Neural cell (in vitro differentiated cells): ENCODE data around the gene EMILIN3. TPM values are rescaled to one million over a fixed set of nuclear protein-coding genes. Genes with fewer than 3 reads are reported as not detected.

Source experiments
- H2AFZ ChIP-seq: fragments of 200-600, 300-800 bp; sonication (generic), shearing (Covaris generic); 2 replicates; pipeline ENCODE4 v1.6.0; 2014; ENCODE audit warnings: low read depth, mild to moderate bottlenecking, antibody characterized with exemption, low read length, moderate library complexity
- H3F3A ChIP-seq: fragments of 200-600 bp; shearing (Covaris generic); 2 replicates; pipeline ENCODE4 v1.6.1; 2016; ENCODE audit warnings: mild to moderate bottlenecking, moderate library complexity, mixed read lengths, antibody characterized with exemption, low read length; ENCODE audit not compliant: insufficient read depth, poor library complexity, severe bottlenecking
- H3K27ac ChIP-seq: fragments of 200-600, 300-800 bp; sonication (generic), shearing (Covaris generic); 2 replicates; pipeline ENCODE4 v1.5.1; 2014; ENCODE audit warnings: mild to moderate bottlenecking, low read length, moderate library complexity
- H3K27me3 ChIP-seq: fragments of 300-800, 200-600 bp; sonication (generic), shearing (Covaris generic); 2 replicates; pipeline ENCODE4 v1.6.0; 2014; ENCODE audit warnings: mild to moderate bottlenecking, low read depth, low read length, moderate library complexity; ENCODE audit not compliant: insufficient read depth
- H3K36me3 ChIP-seq: fragments of 300-800, 200-600 bp; sonication (generic), shearing (Covaris generic); 2 replicates; pipeline ENCODE4 v1.5.1; 2014; ENCODE audit warnings: mild to moderate bottlenecking, antibody characterized with exemption, low read length, moderate library complexity; ENCODE audit not compliant: insufficient read depth
- H3K4me2 ChIP-seq: fragments of 300-800, 200-600 bp; sonication (generic), shearing (Covaris generic); 2 replicates; pipeline ENCODE4 v1.6.0; 2014; ENCODE audit warnings: mild to moderate bottlenecking, low read length
- H3K4me3 ChIP-seq: fragments of 300-800, 200-600 bp; sonication (generic), shearing (Covaris generic); 2 replicates; pipeline ENCODE4 v1.5.1; 2014; ENCODE audit warnings: mild to moderate bottlenecking, low read length, moderate library complexity
- H3K79me2 ChIP-seq: fragments of 200-600 bp; shearing (Covaris generic); replicated peaks from 2 replicates; pipeline ENCODE4 v1.6.0; 2014; ENCODE audit warnings: mild to moderate bottlenecking, low read length, moderate library complexity; ENCODE audit not compliant: insufficient read depth
- H3K9ac ChIP-seq: fragments of 300-800, 200-600 bp; sonication (generic), shearing (Covaris generic); 2 replicates; pipeline ENCODE4 v1.6.1; 2016; ENCODE audit warnings: mild to moderate bottlenecking, low read length, mixed read lengths
- H3K9me2 ChIP-seq: fragments of 200-600 bp; shearing (Covaris generic); 2 replicates; pipeline ENCODE4 v1.6.1; 2016; ENCODE audit warnings: mild to moderate bottlenecking, low read length, mixed read lengths; ENCODE audit not compliant: insufficient read depth
- H3K9me3 ChIP-seq: fragments of 200-600, 300-800 bp; sonication (generic), shearing (Covaris generic); 2 replicates; pipeline ENCODE4 v1.6.1; 2016; ENCODE audit warnings: mild to moderate bottlenecking, mixed run types, low read length, moderate library complexity, mixed read lengths
- H4K20me1 ChIP-seq: fragments of 200-600 bp; shearing (Covaris generic); 2 replicates; pipeline ENCODE4 v1.6.1; 2016; ENCODE audit warnings: mild to moderate bottlenecking, mixed run types; ENCODE audit not compliant: insufficient read depth
- CTCF ChIP-seq: fragments of 450-650 bp; IDR thresholded peaks from 2 replicates; pipeline ENCODE4 v1.5.1; 2014; ENCODE audit warnings: antibody characterized with exemption, mild to moderate bottlenecking, moderate library complexity; ENCODE audit not compliant: poor library complexity, severe bottlenecking
- EP300 ChIP-seq: fragments of 450-650 bp; conservative IDR thresholded peaks from 2 replicates; pipeline ENCODE4 v1.6.1; 2014; ENCODE audit warnings: antibody characterized with exemption, mild to moderate bottlenecking, moderate library complexity; ENCODE audit not compliant: poor library complexity, severe bottlenecking
- EZH2 ChIP-seq: fragments of 200-600, 300-800 bp; shearing (Covaris generic), sonication (generic); IDR thresholded peaks from 2 replicates; pipeline ENCODE4 v1.6.1; 2014; ENCODE audit warnings: antibody characterized with exemption, low read length, borderline replicate concordance, mild to moderate bottlenecking; ENCODE audit not compliant: insufficient read depth, poor library complexity, severe bottlenecking
- MXI1 ChIP-seq: fragments of 450-650 bp; conservative IDR thresholded peaks from 2 replicates; pipeline ENCODE4 v1.6.1; 2014; ENCODE audit warnings: antibody characterized with exemption, mild to moderate bottlenecking; ENCODE audit not compliant: poor library complexity, severe bottlenecking
- POLR2AphosphoS5 ChIP-seq: IDR thresholded peaks from 2 replicates; pipeline ENCODE4 v1.6.1; 2012
- RAD21 ChIP-seq: fragments of 450-650 bp; conservative IDR thresholded peaks from 2 replicates; pipeline ENCODE4 v1.6.1; 2014; ENCODE audit warnings: antibody characterized with exemption, mild to moderate bottlenecking, moderate library complexity
- SMC3 ChIP-seq: fragments of 450-650 bp; conservative IDR thresholded peaks from 2 replicates; pipeline ENCODE4 v1.6.1; 2014; ENCODE audit warnings: antibody characterized with exemption, mild to moderate bottlenecking, moderate library complexity; ENCODE audit not compliant: poor library complexity
- TAF1 ChIP-seq: IDR thresholded peaks from 2 replicates; pipeline ENCODE4 v1.6.1; 2012; ENCODE audit warnings: low read depth
- polyA plus RNA-seq: library from polyadenylated mRNA; depleted of rRNA; stranded (reverse); fragments of >200 nt; gene quantifications from 2 replicates; pipeline ENCODE4 v1.2.3, GENCODE V29; 2014

EMILIN3 gene
- polyA plus RNA-seq, 1 donor from 2014 or later: 0.30 TPM

GRCh38 chr20:41408986-41409385 lies 42.4 kb upstream of the EMILIN3 start:
- peaks cover 5% of the 10 kb centered on the region for H3K36me3 ChIP-seq
- no peak for TF ChIP-seq CTCF
- no peak for TF ChIP-seq POLR2AphosphoS5
- TF ChIP-seq TAF1: no peak
- H4K20me1 ChIP-seq: no peaks in the 10 kb centered on the region
- no peaks in the 10 kb centered on the region for H3K79me2 ChIP-seq
- H3K4me3 ChIP-seq: no peak overlapping the region
- no peaks in the 10 kb centered on the region for H3K9me2 ChIP-seq
- H3K27me3 ChIP-seq: no peaks in the 10 kb centered on the region
- H2AFZ ChIP-seq: no peak overlapping the region
- no peak overlapping the region for H3K27ac ChIP-seq
- no peak overlapping the region for H3K9ac ChIP-seq
- H3K4me2 ChIP-seq: no peak overlapping the region
- no peaks in the 10 kb centered on the region for H3K9me3 ChIP-seq
- H3F3A ChIP-seq: no peaks in the 10 kb centered on the region

GRCh38 chr20:41408156-41408794 lies 41.7 kb upstream of the EMILIN3 start:
- TF ChIP-seq MXI1: no peak
- TF ChIP-seq CTCF: no peak
- TF ChIP-seq TAF1: no peak
- TF ChIP-seq EZH2: no peak
- no peak for TF ChIP-seq POLR2AphosphoS5
- TF ChIP-seq SMC3: no peak
- TF ChIP-seq EP300: no peak
- Histone ChIP-seq H2AFZ (no peak overlapping the region), H4K20me1 (no peaks in the 10 kb centered on the region), H3K27me3 (no peaks in the 10 kb centered on the region), H3K9ac (no peak overlapping the region), H3K9me2 (no peaks in the 10 kb centered on the region), H3K4me3 (no peak overlapping the region), H3K27ac (no peak overlapping the region), H3K4me2 (no peak overlapping the region), H3K79me2 (no peaks in the 10 kb centered on the region), H3K9me3 (no peaks in the 10 kb centered on the region), H3F3A (no peaks in the 10 kb centered on the region), H3K36me3 (peaks cover 5% of the 10 kb centered on the region)

GRCh38 chr20:41407607-41408006 lies 41.0 kb upstream of the EMILIN3 start:
- H3K27ac ChIP-seq: no peak overlapping the region
- no peaks in the 10 kb centered on the region for H3K27me3 ChIP-seq
- H3K9me2 ChIP-seq: no peaks in the 10 kb centered on the region
- no peak overlapping the region for H3K4me3 ChIP-seq
- no peak overlapping the region for H3K4me2 ChIP-seq
- no peaks in the 10 kb centered on the region for H3K79me2 ChIP-seq
- H3K36me3 ChIP-seq: peaks cover 5% of the 10 kb centered on the region
- H3K9ac ChIP-seq: no peak overlapping the region
- no peak overlapping the region for H2AFZ ChIP-seq
- no peaks in the 10 kb centered on the region for H3K9me3 ChIP-seq
- no peaks in the 10 kb centered on the region for H4K20me1 ChIP-seq
- no peaks in the 10 kb centered on the region for H3F3A ChIP-seq
- no peak for TF ChIP-seq EZH2
- TF ChIP-seq MXI1: no peak
- TF ChIP-seq RAD21: no peak
- TF ChIP-seq CTCF: no peak
- no peak for TF ChIP-seq TAF1
- TF ChIP-seq POLR2AphosphoS5: no peak
- no peak for TF ChIP-seq SMC3
